GM12892 (cell line): ENCODE data around the gene MUC13.

Experiments
- POLR2A ChIP-seq: IDR thresholded peaks from 2 replicates; pipeline ENCODE4 v1.6.1; 2011; ENCODE audit warnings: low read depth, low read length, control low read depth
- POLR2AphosphoS5 ChIP-seq: IDR thresholded peaks from 2 replicates; pipeline ENCODE4 v1.6.1; 2011; ENCODE audit warnings: low read depth, low read length, control low read depth
- TAF1 ChIP-seq: IDR thresholded peaks from 2 replicates; pipeline ENCODE4 v1.6.1; 2011; ENCODE audit warnings: low read depth, mild to moderate bottlenecking, control low read depth, low read length, borderline replicate concordance

GRCh38 chr3:124976383-124976782, 41.8 kb upstream of the MUC13 start:
- TF ChIP-seq POLR2A (no peak), POLR2AphosphoS5 (no peak), TAF1 (no peak)
